Ovary (tissue), 9 donors: ENCODE measurements around the gene WDR37. TPM values are rescaled to one million over a fixed set of nuclear protein-coding genes. Genes with fewer than 3 reads are reported as not detected.

Source experiments
- DNase-seq, 5 donors: peaks; one replicate each; pipeline ENCODE4 v3.0.0-alpha.2; 2019 to 2020
- H3K27ac ChIP-seq, 2 donors: fragments of 200-600 bp; one replicate each; pipeline versions ENCODE4 v1.5.1 to v1.8.0; 2019 to 2022
- H3K27me3 ChIP-seq: fragments of 200-600 bp; one replicate; pipeline ENCODE4 v1.8.0; 2022
- H3K36me3 ChIP-seq: fragments of 200-600 bp; sonication (generic); one replicate; pipeline ENCODE4 v1.5.1; 2019
- H3K4me1 ChIP-seq: one replicate; pipeline ENCODE4 v1.8.1; 2013; ENCODE audit warnings: mild to moderate bottlenecking, moderate library complexity; ENCODE audit not compliant: insufficient read depth
- H3K4me3 ChIP-seq: fragments of 200-600 bp; sonication (generic); one replicate; pipeline ENCODE4 v1.5.1; 2017
- H3K9me3 ChIP-seq, 2 donors: fragments of 200-600 bp in 1 of 2; sonication (generic) in 1 of 2; one replicate each; pipeline versions ENCODE4 v1.5.1 to v1.8.1; 2013 to 2019; ENCODE audit warnings: mild to moderate bottlenecking in 1 of 2, moderate library complexity in 1 of 2
- EP300 ChIP-seq: sonication (generic); formaldehyde crosslinking; IDR thresholded peaks from one replicate; pipeline ENCODE4 v1.6.1; 2017; ENCODE audit warnings: antibody characterized with exemption
- POLR2A ChIP-seq: fragments of 450-650 bp; IDR thresholded peaks from one replicate; pipeline ENCODE4 v1.6.1; 2017; ENCODE audit warnings: antibody characterized with exemption, mild to moderate bottlenecking, moderate library complexity
- WGBS, 3 donors: extraction: QIAGEN DNeasy Blood & Tissue Kit in 1 of 3; methylation state at CpG; one replicate each; pipeline versions ENCODE4 v1.1.5 to v1.1.7; 2013 to 2017; 5-methylcytosine and 5-hydroxymethylcytosine counted together
- intact Hi-C, 4 donors: fragments of 100-400 bp; cut with DNase I; formaldehyde crosslinking; loops; one replicate each; pipeline versions ENCODE4 v1.11.0 to v1.15.1; 2022 to 2023
- polyA plus RNA-seq, 2 donors: library from polyadenylated mRNA; stranded (reverse); fragments of 200-250 nt in 1 of 2; fragments of 350-450 nt in 1 of 2; fragmentation: Illumina TruSeq in 1 of 2; extraction: RNeasy Lipid Tissue Mini Kit (QIAGEN cat#74804) in 1 of 2; gene quantifications; one replicate each; pipeline ENCODE4 v1.2.3, GENCODE V29; 2013 to 2014
- total RNA-seq, 7 donors: library from RNA; depleted of rRNA in 2 of 7; stranded (reverse); fragments of >200 nt in 2 of 7; fragmentation: NEBNext Ultra II Directional in 3 of 7; extraction: Animal tissue kit (Norgen Biotek cat#: 25700) in 3 of 7; gene quantifications; one replicate each; pipeline versions ENCODE4 v1.1.0 to v1.2.4, GENCODE V29; 2016 to 2023
- TF ChIP-seq, protein P1 (sequence below), 3 donors: fragments of 450-650 bp in 2 of 3; fragments of 200-600 bp in 1 of 3; IDR thresholded peaks; one replicate each; pipeline versions ENCODE4 v1.5.1 to v1.8.0; 2016 to 2022; ENCODE audit warnings: antibody characterized with exemption in 3 of 3, mild to moderate bottlenecking in 1 of 3
- donor health status: DM: no; HTN: no; CAD: no; lungs with moderate emphysema.
- donor health status: DM: no; HTN: no; CAD: no.
- donor health status: Bipolar disorder and iron deficiency.
- donor health status: DM: yes; HTN: yes; CAD: no.
- donor health status: DM: no; HTN: no; CAD: no.
- donor health status: DM: yes; HTN: yes; CAD: no.

WDR37 gene
- total and polyA plus RNA-seq, 9 donors: 6.6 to 20.0 (median 14.8) TPM

DNA sequence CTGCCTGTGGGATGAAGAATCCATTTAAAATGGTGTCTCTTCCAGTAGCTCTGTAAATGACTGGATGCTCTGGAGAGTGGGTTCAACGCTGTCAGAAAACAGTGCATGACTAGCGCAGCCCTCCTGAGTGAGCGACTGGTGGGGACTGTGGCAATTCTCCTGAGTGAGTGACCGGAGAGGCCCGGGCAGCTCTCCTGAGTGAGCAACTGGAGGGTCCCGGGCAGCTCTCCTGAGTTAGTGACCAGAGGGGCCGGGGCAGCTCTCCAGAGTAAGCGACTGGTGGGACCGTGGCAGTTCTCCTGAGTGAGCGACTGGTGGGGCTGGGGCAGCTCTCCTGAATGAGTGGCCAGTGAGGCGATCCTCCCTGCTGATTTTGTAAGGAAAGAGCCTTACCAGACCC is 85.5 kb downstream of the WDR37 start:
- TF ChIP-seq POLR2A (no peak), EP300 (no peak)
- TF ChIP-seq, protein P1, sequence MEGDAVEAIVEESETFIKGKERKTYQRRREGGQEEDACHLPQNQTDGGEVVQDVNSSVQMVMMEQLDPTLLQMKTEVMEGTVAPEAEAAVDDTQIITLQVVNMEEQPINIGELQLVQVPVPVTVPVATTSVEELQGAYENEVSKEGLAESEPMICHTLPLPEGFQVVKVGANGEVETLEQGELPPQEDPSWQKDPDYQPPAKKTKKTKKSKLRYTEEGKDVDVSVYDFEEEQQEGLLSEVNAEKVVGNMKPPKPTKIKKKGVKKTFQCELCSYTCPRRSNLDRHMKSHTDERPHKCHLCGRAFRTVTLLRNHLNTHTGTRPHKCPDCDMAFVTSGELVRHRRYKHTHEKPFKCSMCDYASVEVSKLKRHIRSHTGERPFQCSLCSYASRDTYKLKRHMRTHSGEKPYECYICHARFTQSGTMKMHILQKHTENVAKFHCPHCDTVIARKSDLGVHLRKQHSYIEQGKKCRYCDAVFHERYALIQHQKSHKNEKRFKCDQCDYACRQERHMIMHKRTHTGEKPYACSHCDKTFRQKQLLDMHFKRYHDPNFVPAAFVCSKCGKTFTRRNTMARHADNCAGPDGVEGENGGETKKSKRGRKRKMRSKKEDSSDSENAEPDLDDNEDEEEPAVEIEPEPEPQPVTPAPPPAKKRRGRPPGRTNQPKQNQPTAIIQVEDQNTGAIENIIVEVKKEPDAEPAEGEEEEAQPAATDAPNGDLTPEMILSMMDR (IDR thresholded peaks at IDR 0.05): no peak
- Histone ChIP-seq H3K9me3 (no peaks in the 10 kb centered on the region), H3K27me3 (no peaks in the 10 kb centered on the region), H3K27ac (no peak overlapping the region), H3K4me3 (no peak overlapping the region), H3K36me3 (no peaks in the 10 kb centered on the region), H3K4me1 (no peaks in the 10 kb centered on the region)
- DNase-seq: no peak
- WGBS, 3 donors: 94 to 95% (median 95%) methylated on average over 11 of the region's 11 CpGs
- intact Hi-C loops: no loop called here

DNA sequence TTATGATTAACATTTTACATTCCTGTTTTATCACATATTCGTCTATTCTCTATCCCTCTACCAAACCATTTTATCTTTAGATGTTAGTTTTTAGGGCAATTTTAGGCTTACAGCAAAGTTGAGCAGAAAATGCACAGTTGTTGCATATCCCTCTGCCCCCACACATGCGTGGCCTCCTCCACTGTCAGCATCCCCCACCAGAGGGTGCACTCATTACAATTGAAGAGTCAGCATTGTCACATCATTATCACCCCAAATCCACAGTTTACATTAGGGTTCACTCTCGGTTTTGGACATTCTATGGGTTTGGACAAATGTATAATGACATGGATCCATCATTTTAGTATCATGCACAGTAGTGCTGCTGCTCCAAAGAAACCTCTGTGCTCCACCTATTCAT is 86.4 kb downstream of the WDR37 start:
- no peaks in the 10 kb centered on the region for H3K36me3 ChIP-seq
- H3K4me1 ChIP-seq: no peaks in the 10 kb centered on the region
- no peak overlapping the region for H3K27ac ChIP-seq
- H3K4me3 ChIP-seq: no peak overlapping the region
- no peak for DNase-seq
- intact Hi-C loops: no loop called here
- TF ChIP-seq EP300: no peak
- TF ChIP-seq, protein P1 (IDR thresholded peaks at IDR 0.05): no peak
- TF ChIP-seq POLR2A: no peak
- H3K9me3 ChIP-seq: no peaks in the 10 kb centered on the region
- H3K27me3 ChIP-seq: no peaks in the 10 kb centered on the region
- 37 to 55% (median 46%) methylated on average over 3 of the region's 3 CpGs for WGBS, 3 donors

DNA sequence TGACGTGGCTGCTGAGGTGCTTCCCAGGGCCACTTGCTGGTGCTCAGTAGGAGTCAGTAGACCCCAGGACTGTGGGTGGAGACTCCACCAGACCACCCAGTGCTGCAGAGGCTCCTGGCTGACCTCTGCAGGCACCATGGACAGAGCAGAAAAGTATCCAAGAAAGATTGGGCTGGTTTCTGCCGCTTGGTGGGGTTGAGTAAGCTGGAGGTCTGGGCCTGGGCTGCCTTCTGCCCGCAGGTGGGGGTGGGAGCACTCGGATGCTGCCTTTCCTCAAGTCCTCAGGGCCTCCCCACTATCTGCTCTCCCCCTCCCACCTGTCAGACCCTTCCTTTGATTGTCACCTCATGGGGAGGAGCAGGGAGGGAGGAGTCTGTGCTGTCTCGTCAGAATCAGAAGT is 91.6 kb downstream of the WDR37 start:
- intact Hi-C loops: no loop called here
- 57 to 67% (median 65%) methylated on average over 5 of the region's 5 CpGs for WGBS, 3 donors
- no peaks in the 10 kb centered on the region for H3K4me1 ChIP-seq
- H3K36me3 ChIP-seq: no peaks in the 10 kb centered on the region
- H3K27me3 ChIP-seq: no peaks in the 10 kb centered on the region
- TF ChIP-seq, protein P1 (IDR thresholded peaks at IDR 0.05): no peak
- TF ChIP-seq POLR2A (no peak), EP300 (no peak)
- no peaks in the 10 kb centered on the region for H3K9me3 ChIP-seq
- no peak for DNase-seq
- H3K4me3 ChIP-seq: no peak overlapping the region
- H3K27ac ChIP-seq: no peak overlapping the region

DNA sequence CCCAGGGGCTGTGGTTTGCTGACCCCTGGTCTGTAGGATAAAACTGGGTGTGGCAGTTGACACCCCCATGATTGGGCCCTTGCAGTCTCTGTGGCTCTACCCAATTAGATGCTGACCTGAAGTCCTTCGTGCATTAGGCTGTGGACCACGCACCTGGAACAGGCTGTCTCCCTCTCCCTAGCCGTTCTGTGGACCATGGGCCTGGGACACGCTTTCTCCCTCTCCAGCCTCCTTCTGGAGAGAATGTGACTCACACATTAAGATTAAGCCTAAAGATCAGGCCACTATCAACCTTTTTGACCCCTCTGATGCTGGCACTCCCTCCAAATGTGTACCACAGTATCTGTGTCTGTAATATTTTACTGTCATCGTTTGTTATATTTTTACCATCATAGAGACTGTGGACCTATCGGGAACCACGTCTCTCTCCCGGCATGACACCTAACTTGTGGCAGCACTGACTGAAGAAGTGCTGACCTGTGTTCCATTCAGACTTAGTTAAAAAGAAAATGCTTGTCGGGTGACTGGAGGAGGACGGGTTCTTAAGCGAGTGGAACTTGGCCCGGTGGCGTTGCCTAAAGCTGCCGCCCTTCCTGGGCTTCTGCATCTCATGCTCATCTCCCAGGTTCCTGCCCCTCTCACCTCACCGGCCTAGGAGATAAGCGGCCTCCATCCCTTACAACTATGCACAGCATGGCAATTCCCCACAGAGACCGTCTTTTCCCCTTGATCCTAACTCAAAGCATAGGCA is 92.8 kb downstream of the WDR37 start:
- no peak for DNase-seq
- H3K27ac ChIP-seq: no peak overlapping the region
- H3K9me3 ChIP-seq: no peaks in the 10 kb centered on the region
- intact Hi-C loops: no loop called here
- no peaks in the 10 kb centered on the region for H3K27me3 ChIP-seq
- no peaks in the 10 kb centered on the region for H3K4me1 ChIP-seq
- TF ChIP-seq EP300 (no peak), POLR2A (no peak)
- TF ChIP-seq, protein P1 (IDR thresholded peaks at IDR 0.05): no peak
- 86 to 91% (median 90%) methylated on average over 17 of the region's 17 CpGs for WGBS, 3 donors
- no peak overlapping the region for H3K4me3 ChIP-seq
- no peaks in the 10 kb centered on the region for H3K36me3 ChIP-seq
